Activated gamma-delta T cell treated with Interleukin-2 at 50 U/mL for 16 hours (primary cell): ENCODE measurements around the gene ICE1.
"Not testable (repeated sequence)": the region's sequence is repeated elsewhere in the genome, so short reads cannot be mapped to it uniquely, and the experiment has no call there.

Experiments used
- DNase-seq: peaks from one replicate; pipeline ENCODE4 v3.0.0-alpha.2; 2020

ICE1 gene

GRCh38 chr5:5492087-5492933, 69.8 kb downstream of the ICE1 start:
- DNase-seq: peak; percentile 14

- not testable (repeated sequence) for DNase-seq
Measured at GRCh38 chr5:5492934-5493271, 70.4 kb downstream of the ICE1 start.

GRCh38 chr5:5494489-5495402, 72.3 kb downstream of the ICE1 start:
- DNase-seq: peak; percentile 78

- no peak for DNase-seq
Measured at GRCh38 chr5:5497152-5497788, 74.8 kb downstream of the ICE1 start.

- DNase-seq: no peak
Measured at GRCh38 chr5:5499442-5499841, 77.0 kb downstream of the ICE1 start.

GRCh38 chr5:5504325-5504724, 81.8 kb downstream of the ICE1 start:
- no peak for DNase-seq

GRCh38 chr5:5505815-5506214, 83.3 kb downstream of the ICE1 start:
- no peak for DNase-seq

GRCh38 chr5:5508391-5508790, 85.9 kb downstream of the ICE1 start:
- no peak for DNase-seq

- no peak for DNase-seq
Measured at GRCh38 chr5:5511904-5512416, 89.5 kb downstream of the ICE1 start.

GRCh38 chr5:5512543-5512942, 90.1 kb downstream of the ICE1 start:
- no peak for DNase-seq

GRCh38 chr5:5520622-5521021, 98.1 kb downstream of the ICE1 start:
- not testable (repeated sequence) for DNase-seq

- no peak for DNase-seq
Measured at GRCh38 chr5:5521029-5521428, 98.6 kb downstream of the ICE1 start.

GRCh38 chr5:5521478-5521877, 99.0 kb downstream of the ICE1 start:
- DNase-seq: no peak

GRCh38 chr5:5522336-5522735, 99.9 kb downstream of the ICE1 start:
- DNase-seq: no peak

- no peak for DNase-seq
Measured at GRCh38 chr5:5523066-5523505, 100.6 kb downstream of the ICE1 start.

- DNase-seq: no peak
Measured at GRCh38 chr5:5524327-5524726, 101.8 kb downstream of the ICE1 start.

GRCh38 chr5:5531371-5531770, 108.9 kb downstream of the ICE1 start:
- DNase-seq: no peak

- no peak for DNase-seq
Measured at GRCh38 chr5:5532306-5533076, 110.0 kb downstream of the ICE1 start.

- DNase-seq: no peak
Measured at GRCh38 chr5:5533927-5534326, 111.5 kb downstream of the ICE1 start.

GRCh38 chr5:5534333-5534732, 111.9 kb downstream of the ICE1 start:
- no peak for DNase-seq

GRCh38 chr5:5536871-5537270, 114.4 kb downstream of the ICE1 start:
- no peak for DNase-seq

- DNase-seq: no peak
Measured at GRCh38 chr5:5537426-5537825, 114.9 kb downstream of the ICE1 start.
